Naive thymus-derived CD4-positive, alpha-beta T cell (primary cell): Measurements from ENCODE around the gene CRYBA2. TPM values are rescaled to one million over a fixed set of nuclear protein-coding genes. Genes with fewer than 3 reads are reported as not detected.

Source experiments
- ATAC-seq: fragments of 150-1000 bp; cut with Tn5 transposase; 2 replicates; pipeline ENCODE4 v1.10.0; 2021; ENCODE audit warnings: mild to moderate bottlenecking, moderate library complexity
- CTCF ChIA-PET: fragments of 350-600 bp; sonication (Branson Sonifier 250); formaldehyde crosslinking; loops from one replicate; lab custom pipeline; 2021; ENCODE audit warnings: antibody characterized with exemption; lab: Charles Lee
- POLR2A ChIA-PET: fragments of 350-600 bp; sonication (Branson Sonifier 250); formaldehyde crosslinking; loops from one replicate; lab custom pipeline; 2021; ENCODE audit warnings: antibody characterized with exemption, inconsistent platforms; lab: Charles Lee
- DNase-seq, 9 donors: peaks; one replicate each; pipeline versions ENCODE4 v3.0.0 to v3.0.0-alpha.2; 2020 to 2022; ENCODE audit warnings: mixed read lengths in 1 of 9
- H3K27ac ChIP-seq: one replicate; pipeline ENCODE4 v1.7.0; 2013; ENCODE audit warnings: mild to moderate bottlenecking, low read depth, low read length, moderate library complexity
- H3K27me3 ChIP-seq, 2 donors: one replicate each; pipeline ENCODE4 v1.7.0; 2013; ENCODE audit warnings: low read length in 2 of 2, mild to moderate bottlenecking in 2 of 2, moderate library complexity in 2 of 2; ENCODE audit not compliant: control insufficient read depth in 2 of 2, insufficient read depth in 2 of 2
- H3K36me3 ChIP-seq, 3 experiments: 1 replicate in 2 of 3; 2 replicates in 1 of 3; pipeline ENCODE4 v1.7.0; 2013; ENCODE audit warnings: low read length in 3 of 3, mild to moderate bottlenecking in 3 of 3, moderate library complexity in 1 of 3; ENCODE audit not compliant: insufficient read depth in 3 of 3, control insufficient read depth in 2 of 3
- H3K4me1 ChIP-seq, 2 donors: one replicate each; pipeline ENCODE4 v1.7.0; 2013; ENCODE audit warnings: low read length in 2 of 2, mild to moderate bottlenecking in 2 of 2, moderate library complexity in 1 of 2; ENCODE audit not compliant: control insufficient read depth in 2 of 2, insufficient read depth in 2 of 2
- H3K4me3 ChIP-seq: 2 replicates; pipeline ENCODE4 v1.7.0; 2013; ENCODE audit warnings: mild to moderate bottlenecking, low read length
- H3K9me3 ChIP-seq, 3 experiments: 1 replicate in 2 of 3; 2 replicates in 1 of 3; pipeline ENCODE4 v1.7.0; 2013; ENCODE audit warnings: low read length in 3 of 3; ENCODE audit not compliant: control insufficient read depth in 2 of 3
- H3K27ac Mint-ChIP-seq, 9 donors: one replicate each; pipeline ENCODE4 v1.8.0; 2020 to 2022; ENCODE audit warnings: mixed read lengths in 9 of 9, mild to moderate bottlenecking in 8 of 9, moderate library complexity in 5 of 9, inconsistent platforms in 2 of 9
- H3K27me3 Mint-ChIP-seq, 5 donors: one replicate each; pipeline ENCODE4 v1.8.0; 2021 to 2022; ENCODE audit warnings: mixed read lengths in 5 of 5, mild to moderate bottlenecking in 1 of 5
- H3K36me3 Mint-ChIP-seq, 5 donors: one replicate each; pipeline ENCODE4 v1.8.0; 2020 to 2022; ENCODE audit warnings: mixed read lengths in 5 of 5, mild to moderate bottlenecking in 3 of 5, inconsistent platforms in 1 of 5
- H3K4me1 Mint-ChIP-seq, 7 donors: one replicate each; pipeline ENCODE4 v1.8.0; 2020 to 2022; ENCODE audit warnings: mixed read lengths in 7 of 7, mild to moderate bottlenecking in 3 of 7, inconsistent platforms in 1 of 7
- H3K4me3 Mint-ChIP-seq, 10 donors: one replicate each; pipeline ENCODE4 v1.8.0; 2020 to 2022; ENCODE audit warnings: mild to moderate bottlenecking in 10 of 10, mixed read lengths in 10 of 10, moderate library complexity in 6 of 10, inconsistent platforms in 2 of 10
- H3K9me3 Mint-ChIP-seq, 11 donors: one replicate each; pipeline ENCODE4 v1.8.0; 2020 to 2022; ENCODE audit warnings: mixed read lengths in 11 of 11, mild to moderate bottlenecking in 4 of 11, inconsistent platforms in 1 of 11, moderate library complexity in 1 of 11
- intact Hi-C, 2 donors: fragments of 100-400 bp; cut with micrococcal nuclease; formaldehyde crosslinking; loops; one replicate each; pipeline ENCODE4 v1.15.1; 2023
- polyA plus RNA-seq, 2 donors: library from polyadenylated mRNA; unstranded; fragments of 300-500 nt; fragmentation: Illumina TruSeq; gene quantifications; one replicate each; pipeline ENCODE4 v1.2.3, GENCODE V29; 2021
- total RNA-seq, 6 experiments: library from RNA in 5 of 6; stranded (reverse) in 5 of 6; gene quantifications; 1 replicate in 5 of 6; 2 replicates in 1 of 6; pipeline ENCODE4 v1.2.3 and lab custom pipeline; 2021 to 2026

Gene CRYBA2
- total and polyA plus RNA-seq, 7 experiments from 2014 or later = not detected

- intact Hi-C loops = loop anchor here (1.0 kb wide), 4 partner anchors 29 to 176 kb away; no protein-coding TSS in a partner anchor
- DNase-seq = no peak
- no peak overlapping the region for H3K27ac ChIP-seq
- no peaks in the 10 kb centered on the region for H3K4me1 ChIP-seq
- H3K4me3 ChIP-seq = no peak overlapping the region
- POLR2A ChIA-PET = no interaction called here
- Mint-ChIP-seq H3K4me3 (no peak overlapping the region), H3K27me3 (peaks cover 16 to 37% (median 22%) of the 10 kb centered on the region in 5 donors), H3K36me3 (no peaks in the 10 kb centered on the region), H3K9me3 (no peaks in the 10 kb centered on the region), H3K4me1 (no peaks in the 10 kb centered on the region), H3K27ac (peak overlapping the region in 1 of 9 donors; percentile 14)
- CTCF ChIA-PET = interaction anchor here (0.7 to 2.5 kb wide), 11 partner anchors 12 to 319 kb away, joined by 3 to 12 read pairs (median 4); partner anchors contain the start of gene CFAP65
- no peaks in the 10 kb centered on the region for H3K9me3 ChIP-seq
- peak; percentile 3 for ATAC-seq
- peaks cover 0 to 3% of the 10 kb centered on the region in 2 donors for H3K27me3 ChIP-seq
- no peaks in the 10 kb centered on the region for H3K36me3 ChIP-seq
Measured at GRCh38 chr2:219028996-219029828, 36.0 kb upstream of the CRYBA2 start.

- Histone ChIP-seq H3K9me3 (no peaks in the 10 kb centered on the region), H3K27me3 (peaks cover 0 to 3% of the 10 kb centered on the region in 2 donors), H3K27ac (no peak overlapping the region), H3K36me3 (no peaks in the 10 kb centered on the region), H3K4me1 (no peaks in the 10 kb centered on the region), H3K4me3 (no peak overlapping the region)
- Mint-ChIP-seq H3K9me3 (no peaks in the 10 kb centered on the region), H3K4me1 (no peaks in the 10 kb centered on the region), H3K27ac (no peak overlapping the region), H3K36me3 (no peaks in the 10 kb centered on the region), H3K4me3 (no peak overlapping the region), H3K27me3 (peaks cover 7 to 30% (median 15%) of the 10 kb centered on the region in 5 donors)
- ChIA-PET CTCF (interaction anchor here (0.6 kb wide), 1 partner anchor 44 kb away, joined by 5 read pairs; no protein-coding TSS in a partner anchor), POLR2A (no interaction called here)
- intact Hi-C loops = no loop called here
- DNase-seq = no peak
- ATAC-seq = no peak
Measured at GRCh38 chr2:219028141-219028540, 34.9 kb upstream of the CRYBA2 start.

- DNase-seq = no peak
- H3K4me3 ChIP-seq = no peak overlapping the region
- intact Hi-C loops = no loop called here
- no peaks in the 10 kb centered on the region for H3K4me1 Mint-ChIP-seq
- H3K9me3 ChIP-seq = no peaks in the 10 kb centered on the region
- H3K27ac ChIP-seq = no peak overlapping the region
- no peaks in the 10 kb centered on the region for H3K36me3 ChIP-seq
- peaks cover 0 to 3% of the 10 kb centered on the region in 2 donors for H3K27me3 ChIP-seq
- H3K36me3 Mint-ChIP-seq = no peaks in the 10 kb centered on the region
- ChIA-PET CTCF (interaction anchor here (0.6 to 1.5 kb wide), 4 partner anchors 16 to 127 kb away, joined by 3 to 5 read pairs (median 3); no protein-coding TSS in a partner anchor), POLR2A (no interaction called here)
- H3K4me1 ChIP-seq = no peaks in the 10 kb centered on the region
- peaks cover 6 to 29% (median 13%) of the 10 kb centered on the region in 5 donors for H3K27me3 Mint-ChIP-seq
- no peaks in the 10 kb centered on the region for H3K9me3 Mint-ChIP-seq
- no peak for ATAC-seq
- H3K4me3 Mint-ChIP-seq = no peak overlapping the region
- no peak overlapping the region for H3K27ac Mint-ChIP-seq
Measured at GRCh38 chr2:219027511-219028055, 34.4 kb upstream of the CRYBA2 start.

DNA sequence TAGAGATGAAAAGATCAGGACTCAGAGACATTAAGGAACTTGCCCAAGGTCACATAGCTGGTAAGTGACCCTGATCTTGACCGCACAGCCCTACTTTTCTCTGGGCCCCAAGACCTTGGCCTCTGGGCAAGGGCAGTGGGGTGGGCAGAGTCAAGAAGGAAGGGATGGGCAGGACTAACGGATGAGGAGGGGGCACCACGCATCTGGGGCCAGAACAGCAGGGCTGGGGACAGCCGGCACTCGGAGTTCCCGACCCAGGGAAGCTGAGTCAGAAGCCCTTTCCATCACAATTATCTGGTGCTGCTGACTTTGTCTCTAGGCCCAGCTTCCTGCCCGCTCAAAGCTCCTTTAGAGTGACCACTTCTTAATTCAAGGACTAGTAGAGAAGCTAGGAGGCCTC, 33.7 kb upstream of the CRYBA2 start:
- CTCF ChIA-PET = interaction anchor here (0.7 to 1.5 kb wide), 3 partner anchors 16 to 128 kb away, joined by 3 read pairs; no protein-coding TSS in a partner anchor
- H3K9me3 ChIP-seq = no peaks in the 10 kb centered on the region
- Mint-ChIP-seq H3K36me3 (no peaks in the 10 kb centered on the region), H3K4me3 (no peak overlapping the region), H3K27ac (no peak overlapping the region), H3K4me1 (no peaks in the 10 kb centered on the region), H3K9me3 (no peaks in the 10 kb centered on the region), H3K27me3 (peaks cover 1 to 22% (median 8%) of the 10 kb centered on the region in 5 donors)
- intact Hi-C loops = no loop called here
- no peak overlapping the region for H3K4me3 ChIP-seq
- POLR2A ChIA-PET = no interaction called here
- H3K36me3 ChIP-seq = no peaks in the 10 kb centered on the region
- no peak for DNase-seq
- peaks cover 0 to 3% of the 10 kb centered on the region in 2 donors for H3K27me3 ChIP-seq
- ATAC-seq = no peak
- H3K27ac ChIP-seq = no peak overlapping the region
- no peaks in the 10 kb centered on the region for H3K4me1 ChIP-seq

GRCh38 chr2:219025637-219026585, 32.7 kb upstream of the CRYBA2 start:
- POLR2A ChIA-PET = no interaction called here

DNA sequence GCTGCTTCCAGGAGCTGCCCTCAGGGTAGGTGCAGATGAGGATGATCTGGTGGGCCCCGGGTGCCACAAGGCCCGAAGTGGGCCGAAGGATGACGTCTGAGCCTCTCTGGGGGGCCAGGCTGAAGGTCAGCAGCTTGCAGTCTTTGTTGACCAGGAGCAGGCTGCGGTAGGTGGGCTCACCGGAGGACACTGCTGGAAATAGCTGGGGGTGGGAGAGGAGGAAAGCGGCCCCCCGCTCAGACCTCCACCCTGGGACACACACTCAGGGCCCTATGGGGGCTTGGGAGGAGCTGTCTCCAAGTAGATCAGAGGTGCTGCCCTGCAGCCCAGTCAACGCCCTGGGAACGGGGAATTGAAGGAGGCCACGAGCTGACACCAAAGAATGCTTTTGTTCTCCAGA, 30.8 kb upstream of the CRYBA2 start:
- intact Hi-C loops = no loop called here
- H3K27me3 Mint-ChIP-seq = peaks cover 0 to 13% (median 0%) of the 10 kb centered on the region in 5 donors
- DNase-seq (no peak), ATAC-seq (no peak)
- H3K4me1 ChIP-seq = no peaks in the 10 kb centered on the region
- no peaks in the 10 kb centered on the region for H3K36me3 Mint-ChIP-seq
- H3K4me3 Mint-ChIP-seq = no peak overlapping the region
- no peak overlapping the region for H3K4me3 ChIP-seq
- no peaks in the 10 kb centered on the region for H3K9me3 ChIP-seq
- H3K27ac Mint-ChIP-seq = no peak overlapping the region
- no peaks in the 10 kb centered on the region for H3K36me3 ChIP-seq
- no peaks in the 10 kb centered on the region for H3K9me3 Mint-ChIP-seq
- no peaks in the 10 kb centered on the region for H3K4me1 Mint-ChIP-seq
- POLR2A ChIA-PET = no interaction called here
- no peaks in the 10 kb centered on the region for H3K27me3 ChIP-seq
- no peak overlapping the region for H3K27ac ChIP-seq
- CTCF ChIA-PET = no interaction called here

More at GRCh38 chr2:219025637-219026585, 32.7 kb upstream of the CRYBA2 start:
- Mint-ChIP-seq H3K4me3 (no peak overlapping the region), H3K27ac (no peak overlapping the region), H3K27me3 (peaks cover 1 to 13% (median 6%) of the 10 kb centered on the region in 5 donors), H3K36me3 (no peaks in the 10 kb centered on the region), H3K4me1 (no peaks in the 10 kb centered on the region), H3K9me3 (no peaks in the 10 kb centered on the region)
- no peaks in the 10 kb centered on the region for H3K9me3 ChIP-seq
- H3K27me3 ChIP-seq = peaks cover 0 to 3% of the 10 kb centered on the region in 2 donors
- H3K36me3 ChIP-seq = no peaks in the 10 kb centered on the region
- CTCF ChIA-PET = interaction anchor here (1.4 to 1.5 kb wide), 2 partner anchors 15 to 106 kb away, joined by 3 read pairs; no protein-coding TSS in a partner anchor
- DNase-seq = no peak
- intact Hi-C loops = no loop called here
- no peaks in the 10 kb centered on the region for H3K4me1 ChIP-seq
- H3K4me3 ChIP-seq = no peak overlapping the region
- no peak for ATAC-seq
- H3K27ac ChIP-seq = no peak overlapping the region
